Colonic mucosa (tissue), 4 donors: Measurements from ENCODE around the gene UPF3A. TPM values are rescaled to one million over a fixed set of nuclear protein-coding genes. Genes with fewer than 3 reads are reported as not detected.

ENCODE experiments used
- DNase-seq: peaks from one replicate; pipeline ENCODE4 v3.0.0-alpha.2; 2020
- H3K27ac ChIP-seq: fragments of 200-600 bp; one replicate; pipeline ENCODE4 v1.8.0; 2021
- H3K27me3 ChIP-seq: fragments of 200-600 bp; one replicate; pipeline ENCODE4 v1.8.0; 2021
- H3K36me3 ChIP-seq: fragments of 200-600 bp; one replicate; pipeline ENCODE4 v1.8.0; 2021
- H3K4me1 ChIP-seq: fragments of 200-600 bp; one replicate; pipeline ENCODE4 v1.8.0; 2021; ENCODE audit warnings: mild to moderate bottlenecking
- H3K4me3 ChIP-seq: fragments of 200-600 bp; one replicate; pipeline ENCODE4 v1.8.0; 2021
- H3K9ac ChIP-seq, 2 donors: one replicate each; pipeline ENCODE4 v1.7.0; 2013; ENCODE audit warnings: control low read depth in 2 of 2, low read depth in 2 of 2, low read length in 2 of 2
- H3K9me3 ChIP-seq: fragments of 200-600 bp; one replicate; pipeline ENCODE4 v1.8.0; 2021
- intact Hi-C: fragments of 100-400 bp; cut with DNase I; formaldehyde crosslinking; loops from one replicate; pipeline ENCODE4 v1.14.1; 2022
- total RNA-seq, 2 donors: library from RNA; stranded (reverse); fragmentation: NEBNext Ultra II Directional in 1 of 2; extraction: Animal tissue kit (Norgen Biotek cat#: 25700) in 1 of 2; gene quantifications; one replicate each; pipeline ENCODE4 v1.2.1, GENCODE V29; 2021
- TF ChIP-seq, protein P1 (sequence below): fragments of 200-600 bp; IDR thresholded peaks from one replicate; pipeline ENCODE4 v1.8.0; 2022; ENCODE audit warnings: antibody characterized with exemption, mild to moderate bottlenecking
- donor health status: healthy.
- donor health status: DM: no; HTN: no; CAD: no.
- donor health status: DM: no; HTN: no; CAD: no.

Gene UPF3A
- total RNA-seq, 2 donors from 2014 or later = 22.1 to 29.7 TPM

DNA sequence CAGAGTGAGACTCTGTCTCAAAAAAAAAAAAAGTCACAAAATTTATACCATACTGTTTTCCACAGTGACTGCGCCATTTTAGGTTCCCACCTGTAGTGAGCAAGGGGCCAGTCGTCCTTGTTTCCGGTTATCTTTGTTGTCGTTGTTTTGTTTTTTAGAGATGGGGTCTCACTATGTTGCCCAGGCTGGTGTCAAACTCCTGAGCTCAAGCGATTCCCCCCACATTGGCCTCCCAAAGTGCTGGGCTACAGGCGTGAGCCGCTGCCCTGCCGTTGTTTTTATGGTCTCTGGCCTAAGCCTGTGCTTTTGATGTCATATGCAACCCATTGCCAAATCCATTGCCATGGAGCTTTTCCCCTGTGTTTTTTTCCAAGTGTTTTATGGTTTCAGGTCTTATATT lies 3.3 kb downstream of the UPF3A start:
- H3K4me1 ChIP-seq = peaks cover 6% of the 10 kb centered on the region
- H3K27ac ChIP-seq = no peak overlapping the region
- no peaks in the 10 kb centered on the region for H3K27me3 ChIP-seq
- no peaks in the 10 kb centered on the region for H3K9me3 ChIP-seq
- H3K9ac ChIP-seq = no peak overlapping the region
- H3K4me3 ChIP-seq = no peak overlapping the region
- TF ChIP-seq, protein P1, sequence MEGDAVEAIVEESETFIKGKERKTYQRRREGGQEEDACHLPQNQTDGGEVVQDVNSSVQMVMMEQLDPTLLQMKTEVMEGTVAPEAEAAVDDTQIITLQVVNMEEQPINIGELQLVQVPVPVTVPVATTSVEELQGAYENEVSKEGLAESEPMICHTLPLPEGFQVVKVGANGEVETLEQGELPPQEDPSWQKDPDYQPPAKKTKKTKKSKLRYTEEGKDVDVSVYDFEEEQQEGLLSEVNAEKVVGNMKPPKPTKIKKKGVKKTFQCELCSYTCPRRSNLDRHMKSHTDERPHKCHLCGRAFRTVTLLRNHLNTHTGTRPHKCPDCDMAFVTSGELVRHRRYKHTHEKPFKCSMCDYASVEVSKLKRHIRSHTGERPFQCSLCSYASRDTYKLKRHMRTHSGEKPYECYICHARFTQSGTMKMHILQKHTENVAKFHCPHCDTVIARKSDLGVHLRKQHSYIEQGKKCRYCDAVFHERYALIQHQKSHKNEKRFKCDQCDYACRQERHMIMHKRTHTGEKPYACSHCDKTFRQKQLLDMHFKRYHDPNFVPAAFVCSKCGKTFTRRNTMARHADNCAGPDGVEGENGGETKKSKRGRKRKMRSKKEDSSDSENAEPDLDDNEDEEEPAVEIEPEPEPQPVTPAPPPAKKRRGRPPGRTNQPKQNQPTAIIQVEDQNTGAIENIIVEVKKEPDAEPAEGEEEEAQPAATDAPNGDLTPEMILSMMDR = no peak
- intact Hi-C loops = no loop called here
- no peak for DNase-seq
- H3K36me3 ChIP-seq = no peaks in the 10 kb centered on the region

DNA sequence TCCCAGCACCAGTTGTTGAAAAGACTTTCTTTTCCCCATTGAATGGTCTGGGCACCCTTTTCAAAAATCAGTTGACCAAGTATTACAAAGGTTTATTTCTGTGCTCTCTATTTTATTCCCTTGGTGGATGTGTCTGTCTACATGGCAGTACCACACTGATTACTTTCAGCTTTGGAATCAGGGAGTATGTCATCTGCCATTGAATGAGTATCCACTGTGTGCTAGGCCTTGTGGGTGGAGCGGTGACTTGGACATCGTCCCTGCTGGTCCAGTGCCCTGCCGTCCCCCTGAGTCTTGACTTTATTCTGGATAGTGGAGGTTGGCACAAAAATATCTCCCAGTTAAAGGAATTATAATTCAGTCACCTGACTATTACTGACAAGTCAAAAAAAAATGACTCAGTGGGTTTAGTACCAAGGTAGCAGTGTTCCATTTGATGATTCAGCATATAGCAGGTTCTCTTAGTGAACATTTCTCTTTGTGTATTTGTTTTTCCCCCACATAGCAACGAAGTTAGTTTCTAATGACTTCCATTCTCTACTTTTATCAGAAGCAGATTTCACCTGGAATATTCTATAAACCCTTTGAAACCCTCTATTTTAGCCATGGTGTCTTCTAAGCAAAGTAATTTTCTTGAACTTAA lies 3.9 kb downstream of the UPF3A start:
- intact Hi-C loops = no loop called here
- no peak for DNase-seq
- Histone ChIP-seq H3K4me1 (peaks cover 6% of the 10 kb centered on the region), H3K27ac (no peak overlapping the region), H3K9ac (no peak overlapping the region), H3K4me3 (no peak overlapping the region), H3K9me3 (no peaks in the 10 kb centered on the region), H3K27me3 (no peaks in the 10 kb centered on the region), H3K36me3 (no peaks in the 10 kb centered on the region)
- TF ChIP-seq, protein P1 = no peak

DNA sequence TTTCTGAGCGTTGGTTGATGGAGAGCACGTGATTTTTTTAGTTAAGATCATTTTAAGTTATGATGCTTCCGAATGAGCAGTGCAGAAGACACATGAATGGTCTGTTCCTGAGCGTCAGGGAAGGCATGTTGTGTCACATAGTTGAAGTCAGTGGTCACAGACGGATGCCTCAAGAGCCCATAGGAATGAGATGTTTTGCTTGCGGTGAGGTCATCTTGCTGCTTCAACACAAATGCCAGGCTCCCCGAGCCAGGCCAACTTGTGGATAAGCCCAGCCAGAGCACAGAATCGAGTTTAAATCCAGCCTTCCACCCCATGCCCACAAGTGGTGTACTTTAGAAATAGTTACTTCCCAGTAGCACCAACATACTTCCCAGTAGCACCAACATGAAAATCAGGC lies 5.4 kb downstream of the UPF3A start:
- DNase-seq = no peak
- TF ChIP-seq, protein P1 = no peak
- H3K36me3 ChIP-seq = no peaks in the 10 kb centered on the region

DNA sequence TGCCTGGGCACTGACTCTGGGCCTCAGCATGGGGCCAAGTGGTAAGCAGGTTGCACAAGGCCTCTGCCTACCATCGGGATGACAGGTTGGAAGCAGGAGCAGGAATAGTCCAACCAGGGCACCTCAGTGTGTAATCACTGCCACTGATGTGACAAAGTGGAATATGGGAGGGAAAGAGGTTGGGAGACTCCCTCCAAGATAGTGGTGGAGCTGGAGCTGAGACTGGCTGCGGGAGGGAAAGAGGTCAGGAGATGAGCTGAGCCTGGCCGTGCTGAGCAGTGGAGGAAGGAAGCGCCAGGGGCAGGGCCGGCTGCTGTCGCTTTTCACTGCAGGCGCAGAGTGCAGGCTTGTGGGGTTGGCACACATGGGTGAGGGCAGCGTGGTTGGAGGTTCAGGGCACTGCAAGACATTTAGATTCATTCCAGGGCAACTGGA lies 6.8 kb downstream of the UPF3A start:
- intact Hi-C loops = no loop called here
- TF ChIP-seq, protein P1 = no peak
- Histone ChIP-seq H3K4me3 (no peak overlapping the region), H3K9me3 (no peaks in the 10 kb centered on the region), H3K4me1 (peaks cover 1% of the 10 kb centered on the region), H3K27ac (no peak overlapping the region), H3K27me3 (no peaks in the 10 kb centered on the region), H3K36me3 (no peaks in the 10 kb centered on the region), H3K9ac (no peak overlapping the region)
- no peak for DNase-seq

More for the DNA sequence above, 5.4 kb downstream of the UPF3A start:
- H3K4me1 ChIP-seq = peaks cover 6% of the 10 kb centered on the region
- no peak overlapping the region for H3K4me3 ChIP-seq
- no peaks in the 10 kb centered on the region for H3K27me3 ChIP-seq
- intact Hi-C loops = no loop called here
- no peak overlapping the region for H3K9ac ChIP-seq
- H3K27ac ChIP-seq = no peak overlapping the region
- no peaks in the 10 kb centered on the region for H3K9me3 ChIP-seq

DNA sequence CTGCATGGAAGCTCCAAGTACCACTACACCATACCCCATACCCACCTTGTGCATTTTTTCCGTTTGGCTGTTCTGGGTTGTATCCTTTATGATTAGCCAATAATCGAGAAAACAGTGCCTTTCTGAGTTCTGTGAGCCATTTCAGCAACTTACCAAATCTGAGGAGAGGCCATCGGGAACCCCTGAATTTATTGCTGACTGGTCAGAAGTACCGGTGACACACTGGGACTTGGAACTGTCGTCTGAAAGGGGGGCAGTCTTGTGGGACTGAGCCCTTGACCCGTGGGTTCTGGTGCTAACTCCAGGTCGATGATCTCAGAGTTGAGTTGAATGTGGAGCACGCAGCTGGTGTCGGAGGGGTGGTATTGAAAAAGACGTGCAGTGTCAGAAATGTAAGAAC lies 15.0 kb downstream of the UPF3A start:
- H3K9me3 ChIP-seq = no peaks in the 10 kb centered on the region
- H3K4me3 ChIP-seq = no peak overlapping the region
- intact Hi-C loops = no loop called here
- no peaks in the 10 kb centered on the region for H3K4me1 ChIP-seq
- no peak overlapping the region for H3K9ac ChIP-seq
- no peak for DNase-seq
- H3K27me3 ChIP-seq = no peaks in the 10 kb centered on the region
- no peaks in the 10 kb centered on the region for H3K36me3 ChIP-seq
- no peak overlapping the region for H3K27ac ChIP-seq
- TF ChIP-seq, protein P1 = no peak
